Activated naive CD8-positive, alpha-beta T cell treated with anti-CD3 and anti-CD28 coated beads, Interleukin-2, amount 10 ng/mL, durations not matched to agents 7 days and 5 days (primary cell): ENCODE results near the gene BNIPL. TPM values are rescaled to one million over a fixed set of nuclear protein-coding genes. Genes with fewer than 3 reads are reported as not detected.

Source experiments
- ATAC-seq: fragments of 150-1000 bp; cut with Tn5 transposase; one replicate; pipeline ENCODE4 v1.10.0; 2021; ENCODE audit warnings: low read depth, moderate library complexity
- POLR2A ChIA-PET: fragments of 350-600 bp; sonication (Branson Sonifier 250); formaldehyde crosslinking; loops from one replicate; lab custom pipeline; 2021; ENCODE audit warnings: antibody characterized with exemption; lab: Charles Lee
- DNase-seq: peaks from one replicate; pipeline ENCODE4 v3.0.0; 2021
- H3K27ac Mint-ChIP-seq: one replicate; pipeline ENCODE4 v1.8.0; 2022; ENCODE audit warnings: mild to moderate bottlenecking, mixed read lengths
- H3K27me3 Mint-ChIP-seq: one replicate; pipeline ENCODE4 v1.8.0; 2022; ENCODE audit warnings: mild to moderate bottlenecking, moderate library complexity, mixed read lengths
- H3K36me3 Mint-ChIP-seq: one replicate; pipeline ENCODE4 v1.8.0; 2021; ENCODE audit warnings: mild to moderate bottlenecking, mixed read lengths
- H3K4me1 Mint-ChIP-seq: one replicate; pipeline ENCODE4 v1.8.0; 2021; ENCODE audit warnings: mixed read lengths
- H3K4me3 Mint-ChIP-seq: one replicate; pipeline ENCODE4 v1.8.0; 2022; ENCODE audit warnings: mild to moderate bottlenecking, moderate library complexity, mixed read lengths
- H3K9me3 Mint-ChIP-seq: one replicate; pipeline ENCODE4 v1.8.0; 2021; ENCODE audit warnings: mixed read lengths
- total RNA-seq, 2 experiments: library from RNA; stranded (reverse); gene quantifications; one replicate each; pipeline ENCODE4 v1.2.3, GENCODE V29; 2021

Gene BNIPL
- 1 to 10 TPM; 2.8 to 4.1 TPM for total RNA-seq

- POLR2A ChIA-PET, result interaction anchor here (1.5 kb wide), 1 partner anchor 76 kb away, joined by 3 read pairs; no protein-coding TSS in a partner anchor
Observed at GRCh38 chr1:151036356-151036755, at the start of gene BNIPL. TSS of gene BNIPL (plus strand) at chr1:151036586. CDS start at chr1:151036726, 140 bp downstream.

GRCh38 chr1:150987924-150988323 lies 48.5 kb upstream of the BNIPL start:
- Mint-ChIP-seq H3K4me1 (peaks cover 9% of the 10 kb centered on the region), H3K36me3 (no peaks in the 10 kb centered on the region), H3K27ac (no peak overlapping the region), H3K27me3 (peaks cover 4% of the 10 kb centered on the region), H3K9me3 (no peaks in the 10 kb centered on the region), H3K4me3 (no peak overlapping the region)
- DNase-seq (no peak), ATAC-seq (no peak)
- POLR2A ChIA-PET, result no interaction called here

More at GRCh38 chr1:151036356-151036755, at the start of gene BNIPL:
- ATAC-seq (no peak), DNase-seq (no peak)
- no peak within 1 kb of the TSS for H3K27ac Mint-ChIP-seq
- peaks cover 19% of the 10 kb centered on the region for H3K36me3 Mint-ChIP-seq
- peaks cover 2% of the 10 kb centered on the region for H3K4me1 Mint-ChIP-seq
- no peak within 1 kb of the TSS for H3K4me3 Mint-ChIP-seq
- H3K27me3 Mint-ChIP-seq, result no peaks in the 10 kb centered on the region
- H3K9me3 Mint-ChIP-seq, result no peaks in the 10 kb centered on the region

GRCh38 chr1:150992626-150993025 lies 43.8 kb upstream of the BNIPL start:
- no peak for ATAC-seq
- H3K4me3 Mint-ChIP-seq, result no peak overlapping the region
- H3K9me3 Mint-ChIP-seq, result no peaks in the 10 kb centered on the region
- H3K36me3 Mint-ChIP-seq, result no peaks in the 10 kb centered on the region
- no peak for DNase-seq
- no peaks in the 10 kb centered on the region for H3K27me3 Mint-ChIP-seq
- peaks cover 14% of the 10 kb centered on the region for H3K4me1 Mint-ChIP-seq
- POLR2A ChIA-PET, result no interaction called here
- H3K27ac Mint-ChIP-seq, result no peak overlapping the region

- no peak overlapping the region for H3K4me3 Mint-ChIP-seq
- H3K27ac Mint-ChIP-seq, result no peak overlapping the region
- no peaks in the 10 kb centered on the region for H3K36me3 Mint-ChIP-seq
- H3K27me3 Mint-ChIP-seq, result no peaks in the 10 kb centered on the region
- ATAC-seq, result no peak
- no peak for DNase-seq
- H3K4me1 Mint-ChIP-seq, result peaks cover 5% of the 10 kb centered on the region
- no peaks in the 10 kb centered on the region for H3K9me3 Mint-ChIP-seq
- POLR2A ChIA-PET, result interaction anchor here (1.5 kb wide), 1 partner anchor 25 kb away, joined by 6 read pairs; no protein-coding TSS in a partner anchor
Observed at GRCh38 chr1:150994248-150994647, 42.1 kb upstream of the BNIPL start.

- no peaks in the 10 kb centered on the region for H3K9me3 Mint-ChIP-seq
- H3K36me3 Mint-ChIP-seq, result peaks cover 4% of the 10 kb centered on the region
- peaks cover 10% of the 10 kb centered on the region for H3K4me1 Mint-ChIP-seq
- H3K4me3 Mint-ChIP-seq, result no peak overlapping the region
- no peak for ATAC-seq
- POLR2A ChIA-PET, result no interaction called here
- DNase-seq, result no peak
- H3K27me3 Mint-ChIP-seq, result no peaks in the 10 kb centered on the region
- H3K27ac Mint-ChIP-seq, result peak overlapping the region; percentile 21
Observed at GRCh38 chr1:150995460-150995859, 40.9 kb upstream of the BNIPL start.

GRCh38 chr1:150995896-150996295 lies 40.5 kb upstream of the BNIPL start:
- ATAC-seq (no peak), DNase-seq (no peak)
- POLR2A ChIA-PET, result no interaction called here
- peak overlapping the region; percentile 21 for H3K27ac Mint-ChIP-seq
- no peak overlapping the region for H3K4me3 Mint-ChIP-seq
- H3K27me3 Mint-ChIP-seq, result no peaks in the 10 kb centered on the region
- H3K36me3 Mint-ChIP-seq, result peaks cover 6% of the 10 kb centered on the region
- H3K4me1 Mint-ChIP-seq, result peaks cover 12% of the 10 kb centered on the region
- no peaks in the 10 kb centered on the region for H3K9me3 Mint-ChIP-seq

- Mint-ChIP-seq H3K36me3 (peaks cover 8% of the 10 kb centered on the region), H3K27ac (no peak overlapping the region)
Observed at GRCh38 chr1:150997126-150997872, 39.1 kb upstream of the BNIPL start.

GRCh38 chr1:150997949-150998348 lies 38.4 kb upstream of the BNIPL start:
- Mint-ChIP-seq H3K27ac (no peak overlapping the region), H3K36me3 (peaks cover 8% of the 10 kb centered on the region), H3K9me3 (no peaks in the 10 kb centered on the region), H3K4me1 (peaks cover 24% of the 10 kb centered on the region), H3K27me3 (no peaks in the 10 kb centered on the region), H3K4me3 (no peak overlapping the region)
- ATAC-seq (no peak), DNase-seq (no peak)
- POLR2A ChIA-PET, result no interaction called here

More at GRCh38 chr1:150997126-150997872, 39.1 kb upstream of the BNIPL start:
- H3K9me3 Mint-ChIP-seq, result no peaks in the 10 kb centered on the region
- H3K27me3 Mint-ChIP-seq, result no peaks in the 10 kb centered on the region
- H3K4me3 Mint-ChIP-seq, result no peak overlapping the region
- POLR2A ChIA-PET, result no interaction called here
- ATAC-seq (peak; percentile 6), DNase-seq (no peak)
- peaks cover 18% of the 10 kb centered on the region for H3K4me1 Mint-ChIP-seq

- peak; percentile 24 for ATAC-seq
- H3K27ac Mint-ChIP-seq, result no peak overlapping the region
- peaks cover 8% of the 10 kb centered on the region for H3K36me3 Mint-ChIP-seq
- no peaks in the 10 kb centered on the region for H3K9me3 Mint-ChIP-seq
- H3K4me1 Mint-ChIP-seq, result peaks cover 32% of the 10 kb centered on the region
- no peak for DNase-seq
- no peaks in the 10 kb centered on the region for H3K27me3 Mint-ChIP-seq
- POLR2A ChIA-PET, result no interaction called here
- no peak overlapping the region for H3K4me3 Mint-ChIP-seq
Observed at GRCh38 chr1:150999051-150999674, 37.2 kb upstream of the BNIPL start.

GRCh38 chr1:150999926-151000325 lies 36.5 kb upstream of the BNIPL start:
- no peak overlapping the region for H3K27ac Mint-ChIP-seq
- H3K4me3 Mint-ChIP-seq, result no peak overlapping the region
- peaks cover 8% of the 10 kb centered on the region for H3K36me3 Mint-ChIP-seq
- no peak for DNase-seq
- H3K27me3 Mint-ChIP-seq, result no peaks in the 10 kb centered on the region
- H3K9me3 Mint-ChIP-seq, result no peaks in the 10 kb centered on the region
- no peak for ATAC-seq
- H3K4me1 Mint-ChIP-seq, result peaks cover 38% of the 10 kb centered on the region
- POLR2A ChIA-PET, result interaction anchor here (0.6 kb wide), 1 partner anchor 89 kb away, joined by 4 read pairs; no protein-coding TSS in a partner anchor

GRCh38 chr1:151000408-151000807 lies 36.0 kb upstream of the BNIPL start:
- no peak for ATAC-seq
- Mint-ChIP-seq H3K36me3 (peaks cover 8% of the 10 kb centered on the region), H3K9me3 (no peaks in the 10 kb centered on the region), H3K27ac (no peak overlapping the region), H3K4me1 (peaks cover 40% of the 10 kb centered on the region), H3K27me3 (no peaks in the 10 kb centered on the region), H3K4me3 (no peak overlapping the region)
- POLR2A ChIA-PET, result interaction anchor here (0.6 kb wide), 1 partner anchor 89 kb away, joined by 4 read pairs; no protein-coding TSS in a partner anchor
- DNase-seq, result no peak

GRCh38 chr1:151001602-151002001 lies 34.8 kb upstream of the BNIPL start:
- peaks cover 43% of the 10 kb centered on the region for H3K4me1 Mint-ChIP-seq
- POLR2A ChIA-PET, result interaction anchor here (1.0 kb wide), 1 partner anchor 24 kb away, joined by 3 read pairs; no protein-coding TSS in a partner anchor
- H3K36me3 Mint-ChIP-seq, result peaks cover 8% of the 10 kb centered on the region
- H3K27ac Mint-ChIP-seq, result no peak overlapping the region
- ATAC-seq, result no peak
- H3K27me3 Mint-ChIP-seq, result no peaks in the 10 kb centered on the region
- H3K4me3 Mint-ChIP-seq, result no peak overlapping the region
- DNase-seq, result no peak
- H3K9me3 Mint-ChIP-seq, result no peaks in the 10 kb centered on the region

GRCh38 chr1:151002051-151002450 lies 34.3 kb upstream of the BNIPL start:
- H3K27me3 Mint-ChIP-seq, result no peaks in the 10 kb centered on the region
- POLR2A ChIA-PET, result no interaction called here
- peaks cover 8% of the 10 kb centered on the region for H3K36me3 Mint-ChIP-seq
- no peak overlapping the region for H3K4me3 Mint-ChIP-seq
- H3K4me1 Mint-ChIP-seq, result peaks cover 47% of the 10 kb centered on the region
- ATAC-seq (no peak), DNase-seq (no peak)
- no peak overlapping the region for H3K27ac Mint-ChIP-seq
- no peaks in the 10 kb centered on the region for H3K9me3 Mint-ChIP-seq
